GM12872 (cell line): Measurements from ENCODE around the gene ZNF621.

ENCODE experiments used
- TF ChIP-seq, protein P1 (sequence below): IDR thresholded peaks from 3 replicates; pipeline ENCODE4 v1.5.1; 2011; ENCODE audit warnings: low read depth, mild to moderate bottlenecking, low read length, moderate library complexity; ENCODE audit not compliant: insufficient read depth

ZNF621 gene

DNA sequence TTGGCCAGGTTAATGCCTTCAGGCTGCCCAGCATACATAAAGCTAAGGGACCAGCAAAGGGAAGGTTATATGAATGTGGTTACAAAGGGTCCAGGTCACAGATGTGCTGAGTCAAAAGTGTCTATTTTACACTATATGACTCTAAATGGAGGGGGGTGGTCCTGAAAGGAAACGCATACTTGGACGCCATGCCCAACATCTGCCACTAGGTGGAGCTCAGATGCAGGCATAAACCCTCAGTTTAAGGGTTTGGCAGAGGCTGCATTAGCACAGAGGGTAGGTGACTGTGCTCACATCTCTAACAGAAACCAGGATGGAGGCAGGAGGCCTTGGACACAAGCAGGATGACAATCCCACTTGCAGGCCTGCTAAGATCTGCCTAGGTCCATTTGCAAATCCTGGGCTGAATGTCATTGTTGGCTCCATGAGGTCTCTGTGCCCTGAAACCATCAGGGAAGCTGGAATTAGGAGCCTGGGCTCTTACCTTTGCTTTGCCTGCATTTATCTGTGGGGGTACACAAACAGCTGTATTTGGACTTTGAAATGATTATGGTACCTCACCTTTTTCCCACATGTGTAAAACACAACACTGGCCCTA is 55.8 kb downstream of the ZNF621 start:
- TF ChIP-seq, protein P1, sequence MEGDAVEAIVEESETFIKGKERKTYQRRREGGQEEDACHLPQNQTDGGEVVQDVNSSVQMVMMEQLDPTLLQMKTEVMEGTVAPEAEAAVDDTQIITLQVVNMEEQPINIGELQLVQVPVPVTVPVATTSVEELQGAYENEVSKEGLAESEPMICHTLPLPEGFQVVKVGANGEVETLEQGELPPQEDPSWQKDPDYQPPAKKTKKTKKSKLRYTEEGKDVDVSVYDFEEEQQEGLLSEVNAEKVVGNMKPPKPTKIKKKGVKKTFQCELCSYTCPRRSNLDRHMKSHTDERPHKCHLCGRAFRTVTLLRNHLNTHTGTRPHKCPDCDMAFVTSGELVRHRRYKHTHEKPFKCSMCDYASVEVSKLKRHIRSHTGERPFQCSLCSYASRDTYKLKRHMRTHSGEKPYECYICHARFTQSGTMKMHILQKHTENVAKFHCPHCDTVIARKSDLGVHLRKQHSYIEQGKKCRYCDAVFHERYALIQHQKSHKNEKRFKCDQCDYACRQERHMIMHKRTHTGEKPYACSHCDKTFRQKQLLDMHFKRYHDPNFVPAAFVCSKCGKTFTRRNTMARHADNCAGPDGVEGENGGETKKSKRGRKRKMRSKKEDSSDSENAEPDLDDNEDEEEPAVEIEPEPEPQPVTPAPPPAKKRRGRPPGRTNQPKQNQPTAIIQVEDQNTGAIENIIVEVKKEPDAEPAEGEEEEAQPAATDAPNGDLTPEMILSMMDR, result peak; percentile 96

DNA sequence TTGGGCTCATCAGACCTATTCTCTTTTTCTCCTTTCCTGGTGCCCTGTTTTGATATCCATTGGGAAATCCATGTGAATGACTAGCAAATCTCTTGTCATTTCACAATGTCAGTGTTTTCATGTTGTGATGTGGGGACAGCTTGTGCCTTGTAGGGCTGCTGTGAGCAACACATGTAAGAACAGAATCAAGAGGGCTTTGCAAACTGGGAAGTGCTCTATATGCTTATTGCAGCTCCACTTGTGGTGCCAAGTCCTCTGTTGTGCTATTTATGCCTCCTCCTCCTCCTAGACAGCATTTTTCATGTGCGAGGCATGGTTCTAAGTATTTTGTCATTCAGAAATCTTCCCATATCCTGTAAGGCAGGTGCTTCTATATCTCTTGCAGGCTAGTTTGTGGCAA is 56.4 kb downstream of the ZNF621 start:
- TF ChIP-seq, protein P1, result no peak

DNA sequence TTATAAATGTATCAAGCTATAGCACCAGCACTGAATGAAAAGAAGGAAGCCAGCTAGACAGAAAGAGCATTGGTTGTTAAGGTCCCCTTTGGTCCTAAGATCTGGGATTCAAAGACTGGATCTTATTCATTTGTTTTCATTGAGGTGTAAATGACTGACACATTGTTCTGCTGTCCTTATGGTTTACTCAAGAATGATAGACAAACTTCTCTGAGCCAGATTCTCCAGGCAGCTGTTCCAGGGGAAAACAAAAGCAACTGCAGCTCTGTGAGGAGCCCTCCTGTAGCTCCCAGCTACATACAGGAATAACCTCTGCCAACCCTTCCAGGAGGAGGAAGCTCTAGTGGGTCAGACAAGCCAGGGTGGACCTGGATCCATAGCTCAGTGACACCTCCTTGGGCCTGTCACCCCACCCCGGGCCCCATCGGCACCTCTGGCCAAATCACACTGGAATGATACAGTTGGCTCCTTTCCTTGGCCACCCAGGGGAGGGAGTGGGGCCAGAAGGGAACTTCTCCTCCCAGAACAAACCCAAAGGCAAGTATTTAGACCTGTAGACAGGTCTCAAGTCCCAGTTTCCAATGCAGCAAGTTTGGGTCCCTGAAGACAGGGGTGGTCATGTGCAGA is 57.8 kb downstream of the ZNF621 start:
- TF ChIP-seq, protein P1, result no peak

DNA sequence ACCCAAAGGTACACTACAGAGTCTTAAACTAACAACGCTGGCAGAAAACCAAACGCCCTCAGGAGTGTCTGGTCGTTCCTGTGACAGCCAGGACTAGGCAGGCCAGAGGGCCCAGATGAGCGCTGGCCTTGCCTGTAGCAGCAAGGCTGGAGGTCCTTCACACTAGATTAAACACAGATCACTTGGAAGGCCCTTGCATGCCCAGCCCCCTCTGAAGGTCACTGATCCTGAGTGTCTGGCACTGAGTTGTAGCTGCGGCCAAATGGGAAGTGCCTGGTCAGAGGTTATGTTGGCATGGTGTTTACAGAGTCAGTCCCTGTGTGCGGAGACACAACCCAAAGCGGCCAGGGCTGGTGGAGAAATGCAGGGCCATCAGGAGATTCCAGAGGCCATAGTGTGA is 58.9 kb downstream of the ZNF621 start:
- TF ChIP-seq, protein P1, result no peak

DNA sequence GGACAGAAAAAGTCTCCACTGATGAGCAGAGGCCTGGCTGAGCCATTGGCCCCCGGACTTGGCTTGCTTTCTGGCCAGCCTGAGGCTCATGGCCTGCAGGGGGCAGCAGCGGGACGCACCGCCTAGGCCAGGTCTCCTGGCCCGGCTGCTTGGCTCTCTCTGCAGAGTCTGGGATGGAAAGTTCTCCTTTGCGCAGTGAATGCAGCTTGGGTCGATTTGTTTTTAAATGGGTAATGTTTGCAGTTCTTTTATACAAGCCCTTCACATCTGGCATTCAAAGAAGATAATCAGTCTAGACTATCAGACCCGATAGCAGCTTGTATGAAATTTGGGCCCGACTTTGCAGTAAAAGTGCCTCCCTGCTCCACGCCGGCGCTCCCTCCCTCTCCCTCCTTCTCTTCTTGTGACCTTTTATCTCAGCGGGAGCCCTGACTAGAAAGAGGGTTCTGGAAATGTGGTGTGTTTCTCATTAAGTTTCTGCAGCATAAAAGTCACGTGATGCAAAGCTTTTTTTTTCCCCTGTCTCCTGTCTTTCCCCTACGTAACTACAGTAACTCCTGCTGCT is 59.9 kb downstream of the ZNF621 start:
- TF ChIP-seq, protein P1, result peak; percentile 98

DNA sequence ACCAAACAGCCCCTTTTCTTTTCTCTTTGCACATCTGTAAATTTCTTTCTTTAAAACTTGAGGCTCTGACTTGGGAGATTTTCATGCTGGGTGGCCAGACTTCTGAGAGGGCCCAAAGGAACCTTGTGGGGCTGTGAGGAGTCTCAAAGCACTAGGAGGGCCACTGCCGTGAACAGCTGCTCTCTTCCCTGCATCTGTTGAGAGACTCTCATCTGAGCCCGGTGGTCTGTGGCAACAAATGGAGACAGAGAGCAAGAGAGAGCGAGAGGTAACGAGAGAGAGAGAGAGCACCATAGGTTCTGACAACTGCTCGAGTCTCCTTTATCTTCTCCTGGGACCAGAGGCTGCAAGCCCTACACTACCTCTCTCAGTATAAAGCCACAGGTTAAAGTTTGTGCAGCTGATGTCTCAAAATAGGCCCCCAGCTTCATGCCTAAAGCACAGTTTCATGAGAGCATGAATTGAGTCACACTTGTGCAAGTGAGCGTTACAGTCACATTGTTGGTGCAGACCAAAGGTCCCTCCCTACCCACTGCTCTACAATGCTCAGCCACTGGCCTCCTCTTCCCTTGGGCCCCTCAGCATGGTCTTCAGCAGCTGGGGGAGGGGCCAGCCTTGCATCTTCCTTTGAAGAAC is 60.7 kb downstream of the ZNF621 start:
- TF ChIP-seq, protein P1, result no peak

DNA sequence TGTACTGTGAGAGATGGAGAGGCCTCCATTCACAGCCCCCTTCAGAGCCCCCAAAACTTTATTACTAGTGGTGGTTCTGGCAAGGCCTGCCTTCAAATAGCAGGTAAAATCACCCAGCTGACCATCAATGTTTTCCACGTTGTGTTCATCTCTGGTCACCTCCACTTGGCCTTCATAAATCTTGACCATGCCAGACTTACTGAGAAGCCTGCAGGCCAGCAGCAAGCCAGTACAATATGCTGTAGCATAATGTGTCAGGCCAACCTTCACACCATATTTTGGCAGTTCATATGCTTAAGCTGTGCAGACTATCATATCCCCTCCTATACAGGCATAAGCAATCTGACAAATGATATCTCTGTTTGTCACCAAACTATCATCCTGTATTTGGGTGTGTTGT is 62.1 kb downstream of the ZNF621 start:
- TF ChIP-seq, protein P1, result no peak
